HG03460 (cell line): ENCODE results near the gene TBC1D13.
"Not testable (repeated sequence)": the region's sequence is repeated elsewhere in the genome, so short reads cannot be mapped to it uniquely, and the experiment has no call there.

Experiments used
- ATAC-seq: cut with Tn5 transposase; IDR thresholded peaks from one replicate; pipeline ENCODE4 v1.9.1; 2021; ENCODE audit not compliant: unreplicated experiment

The TBC1D13 gene

GRCh38 chr9:128843171-128843570 is 56.1 kb downstream of the TBC1D13 start:
- ATAC-seq, result not testable (repeated sequence)

DNA sequence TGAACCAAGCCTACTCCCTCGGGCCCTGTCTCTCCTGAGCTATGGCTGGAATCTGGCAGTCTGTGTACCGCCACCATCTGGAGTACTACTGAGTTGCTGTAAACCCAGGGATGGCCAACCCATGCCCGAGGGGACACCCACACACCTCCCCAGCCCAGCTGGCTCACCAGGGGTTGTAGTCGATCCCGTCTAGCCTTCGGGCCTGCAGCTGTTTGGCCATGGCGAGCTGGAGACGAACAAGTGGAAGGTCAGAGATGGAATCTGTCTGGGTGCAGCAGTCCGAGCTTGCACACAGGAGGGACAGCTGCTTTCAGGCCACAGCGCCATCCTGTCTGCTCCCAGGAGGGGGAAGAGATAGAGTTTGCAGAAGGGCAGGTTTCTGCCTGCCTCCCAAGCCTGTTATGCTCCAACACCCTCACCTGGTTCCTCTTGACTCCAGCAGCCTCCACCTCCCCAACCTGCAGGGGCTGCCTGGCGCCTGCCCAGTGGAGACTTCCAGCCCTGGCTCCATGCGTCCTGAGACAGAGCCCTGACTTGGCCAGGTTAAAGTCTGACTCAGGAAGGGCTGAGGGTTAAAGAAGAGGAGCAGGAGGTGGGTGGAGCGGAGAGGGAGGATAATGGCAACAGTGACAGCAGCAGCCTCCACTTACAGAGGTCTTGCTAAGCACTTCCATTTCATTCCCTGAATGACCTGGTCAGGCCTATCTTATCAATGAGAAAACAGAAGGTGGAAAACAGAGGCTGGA is 58.3 kb downstream of the TBC1D13 start:
- ATAC-seq, result no peak

GRCh38 chr9:128846680-128847030 is 59.6 kb downstream of the TBC1D13 start:
- no peak for ATAC-seq

GRCh38 chr9:128847803-128848202 is 60.8 kb downstream of the TBC1D13 start:
- ATAC-seq, result no peak

DNA sequence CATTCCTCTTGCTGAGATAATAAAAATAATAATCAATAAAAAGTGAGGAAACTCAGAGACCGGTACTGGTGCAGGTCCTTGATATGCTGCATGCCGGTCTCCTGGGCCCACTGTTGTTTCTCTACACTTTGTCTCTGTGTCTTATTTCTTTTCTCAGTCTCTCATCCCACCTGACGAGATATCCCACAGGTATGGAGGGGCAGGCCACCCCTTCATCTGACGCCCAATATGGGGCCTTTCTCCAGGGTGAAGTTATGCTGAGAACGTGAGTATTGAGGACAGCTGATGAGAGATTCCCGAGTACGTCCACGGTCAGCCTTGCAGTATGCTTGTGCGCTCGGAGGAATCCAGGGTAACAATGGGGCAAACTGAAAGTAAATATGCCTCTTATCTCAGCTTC is 64.0 kb downstream of the TBC1D13 start:
- ATAC-seq, result not testable (repeated sequence)

GRCh38 chr9:128851779-128852600 is 64.9 kb downstream of the TBC1D13 start:
- not testable (repeated sequence) for ATAC-seq

GRCh38 chr9:128852646-128853045 is 65.6 kb downstream of the TBC1D13 start:
- ATAC-seq, result not testable (repeated sequence)

DNA sequence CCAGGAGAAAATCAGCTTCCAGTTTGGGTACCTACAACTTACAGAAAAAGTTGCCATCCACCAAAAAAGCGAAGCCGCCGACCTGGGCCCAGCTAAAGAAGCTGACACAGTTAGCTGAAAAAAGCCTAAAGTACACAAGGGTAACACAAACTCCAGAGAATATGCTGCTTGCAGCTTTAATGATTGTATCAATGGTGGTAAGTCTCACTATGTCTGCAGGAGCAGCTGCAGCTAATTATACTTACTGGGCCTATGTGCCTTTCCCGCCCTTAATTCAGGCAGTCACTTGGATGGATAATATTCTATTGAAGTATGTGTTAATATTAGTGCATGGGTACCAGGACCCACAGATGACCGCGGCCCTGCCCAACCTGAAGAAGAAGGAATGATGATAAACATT is 67.4 kb downstream of the TBC1D13 start:
- not testable (repeated sequence) for ATAC-seq

GRCh38 chr9:128858476-128858875 is 71.4 kb downstream of the TBC1D13 start:
- not testable (repeated sequence) for ATAC-seq
